Cortex of kidney (tissue), 1 donor: ENCODE measurements around the gene NDUFAF8.

ENCODE experiments used
- DNase-seq: peaks from one replicate; lab custom pipeline; 2025; lab: John Stamatoyannopoulos, UW

NDUFAF8 gene

GRCh38 chr17:81274471-81274855 is 35.3 kb downstream of the NDUFAF8 start:
- no peak for DNase-seq

DNA sequence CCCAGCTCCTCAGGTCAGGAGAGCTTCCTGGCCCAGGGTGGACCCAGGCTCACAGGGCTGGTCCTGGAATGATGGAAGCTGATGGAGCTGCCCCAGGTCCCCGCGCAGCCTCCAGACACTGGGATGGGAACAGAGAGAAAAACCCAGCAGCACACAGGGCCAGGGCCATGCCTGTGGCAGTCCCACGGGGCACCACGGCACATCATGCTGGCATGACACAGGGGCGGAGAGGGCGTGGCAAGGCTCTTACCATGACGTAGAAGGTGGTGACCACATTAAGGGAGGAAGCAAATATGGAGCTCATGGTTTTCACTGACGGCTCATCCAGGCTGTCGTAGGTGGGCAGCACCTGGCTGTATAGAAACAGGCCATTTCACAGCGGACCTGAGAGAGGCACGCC is 37.7 kb downstream of the NDUFAF8 start:
- no peak for DNase-seq

DNA sequence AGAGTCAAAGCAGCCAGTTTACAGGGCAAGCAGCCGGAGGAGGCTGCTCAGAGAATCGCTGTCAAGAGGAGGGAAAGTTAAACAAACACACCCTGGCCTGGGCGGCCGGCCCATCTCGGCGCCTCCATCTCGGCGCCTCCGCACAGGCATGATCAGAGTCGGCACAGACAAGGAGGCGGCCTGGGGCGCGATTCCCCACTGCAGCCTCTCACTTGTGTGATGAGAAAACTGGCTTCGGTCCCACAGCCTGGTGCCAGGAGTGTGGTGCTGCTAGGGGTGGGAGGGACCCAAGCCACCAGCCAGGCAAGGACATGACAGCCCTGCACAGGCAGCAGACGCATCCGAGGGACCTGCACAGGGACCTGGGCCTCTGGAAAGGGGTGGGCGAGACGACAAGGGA is 38.3 kb downstream of the NDUFAF8 start:
- DNase-seq: no peak

DNA sequence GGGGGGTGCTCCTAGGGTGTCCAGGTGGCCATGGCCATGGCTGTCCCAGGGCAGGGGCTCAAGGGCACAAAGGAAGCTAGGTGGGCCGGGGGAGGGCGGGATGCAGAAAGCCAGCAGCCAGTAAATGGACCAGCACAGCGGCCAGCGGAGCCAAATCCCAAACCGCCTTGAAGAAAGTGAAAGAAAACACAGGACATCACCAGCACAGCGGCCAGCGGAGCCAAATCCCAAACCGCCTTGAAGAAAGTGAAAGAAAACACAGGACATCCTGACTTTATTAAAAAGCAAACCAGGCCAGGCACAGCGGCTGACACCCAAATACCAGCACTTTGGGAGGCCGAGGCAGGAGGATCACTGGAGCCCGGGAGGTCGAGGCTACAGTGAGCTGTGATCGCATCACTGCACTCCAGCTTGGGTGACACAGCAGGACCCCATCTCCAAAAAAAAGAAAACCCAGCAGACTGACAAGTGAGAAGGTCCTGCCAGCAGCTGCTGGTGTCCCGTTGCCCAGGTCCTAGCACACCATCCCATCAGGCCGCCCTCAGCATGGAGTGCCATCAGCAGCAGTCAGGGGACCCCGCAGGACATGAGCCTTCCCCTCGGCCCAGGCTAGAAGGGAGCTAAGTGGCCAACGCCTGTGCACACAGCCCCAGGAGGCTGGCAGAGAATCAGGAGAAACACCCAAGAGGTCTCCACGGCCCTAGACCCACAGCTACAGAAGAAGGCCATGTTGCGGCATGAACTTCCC is 39.0 kb downstream of the NDUFAF8 start:
- DNase-seq: no peak

DNA sequence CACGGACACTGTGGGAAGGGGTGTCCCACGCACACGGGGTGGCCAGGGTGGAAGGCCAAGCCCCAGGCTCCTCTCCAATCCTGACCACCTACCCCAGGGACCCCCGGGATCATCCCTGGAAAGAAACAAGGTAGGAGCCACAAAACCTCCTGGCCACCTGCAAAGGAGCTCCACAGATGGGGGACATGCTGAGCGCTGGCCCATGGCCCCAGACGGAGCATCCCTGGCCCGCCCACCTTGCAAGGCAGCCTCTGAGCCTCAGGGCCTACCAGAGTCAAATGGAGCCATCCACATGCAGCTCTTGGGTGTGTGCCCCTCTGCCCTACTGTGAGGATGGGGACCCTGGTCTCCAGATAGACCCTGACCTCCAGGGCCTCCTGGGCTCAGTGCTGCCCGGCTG is 39.7 kb downstream of the NDUFAF8 start:
- no peak for DNase-seq

- no peak for DNase-seq
These were observed 40.5 kb downstream of the NDUFAF8 start for GRCh38 chr17:81279278-81280275.

GRCh38 chr17:81280571-81280970 is 41.5 kb downstream of the NDUFAF8 start:
- DNase-seq: no peak

- no peak for DNase-seq
These were observed 43.0 kb downstream of the NDUFAF8 start for GRCh38 chr17:81282141-81282540.

GRCh38 chr17:81282876-81283275 is 43.8 kb downstream of the NDUFAF8 start:
- DNase-seq: no peak

DNA sequence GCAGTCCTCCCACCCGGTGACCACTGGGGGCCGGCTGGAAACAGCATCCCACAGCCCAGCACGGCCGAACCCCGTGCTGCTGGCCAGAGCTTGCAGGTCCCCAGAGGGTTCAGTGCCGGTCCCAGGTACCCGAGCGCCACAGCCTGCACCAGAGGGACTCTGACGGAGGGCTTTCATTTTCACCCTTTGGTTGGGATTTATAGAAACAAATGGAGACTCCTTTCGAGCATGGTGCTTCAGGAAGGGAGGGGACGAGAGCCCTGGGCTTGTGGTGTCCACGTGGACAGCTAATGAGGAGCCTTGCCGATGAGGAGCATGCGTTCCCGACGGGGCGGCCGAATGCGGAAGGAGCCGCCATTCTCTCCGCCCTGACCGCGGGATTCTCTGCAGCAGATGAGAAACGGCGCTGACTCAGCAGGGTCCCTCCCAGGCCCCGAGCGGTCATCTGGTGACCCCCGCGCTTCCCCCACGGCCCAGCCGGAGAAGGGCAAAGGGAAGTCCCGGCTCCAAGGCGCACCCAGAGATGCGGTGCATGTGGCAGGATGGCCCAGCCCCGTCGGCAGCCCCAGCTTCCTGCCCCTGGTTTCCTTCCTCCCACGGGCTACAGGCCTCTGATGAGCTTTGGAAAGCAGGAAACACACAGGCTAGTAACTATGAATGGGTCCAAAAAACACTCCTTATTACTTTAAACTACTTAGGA is 46.2 kb downstream of the NDUFAF8 start:
- no peak for DNase-seq

- DNase-seq: no peak
These were observed 46.8 kb downstream of the NDUFAF8 start for GRCh38 chr17:81285894-81286293.

DNA sequence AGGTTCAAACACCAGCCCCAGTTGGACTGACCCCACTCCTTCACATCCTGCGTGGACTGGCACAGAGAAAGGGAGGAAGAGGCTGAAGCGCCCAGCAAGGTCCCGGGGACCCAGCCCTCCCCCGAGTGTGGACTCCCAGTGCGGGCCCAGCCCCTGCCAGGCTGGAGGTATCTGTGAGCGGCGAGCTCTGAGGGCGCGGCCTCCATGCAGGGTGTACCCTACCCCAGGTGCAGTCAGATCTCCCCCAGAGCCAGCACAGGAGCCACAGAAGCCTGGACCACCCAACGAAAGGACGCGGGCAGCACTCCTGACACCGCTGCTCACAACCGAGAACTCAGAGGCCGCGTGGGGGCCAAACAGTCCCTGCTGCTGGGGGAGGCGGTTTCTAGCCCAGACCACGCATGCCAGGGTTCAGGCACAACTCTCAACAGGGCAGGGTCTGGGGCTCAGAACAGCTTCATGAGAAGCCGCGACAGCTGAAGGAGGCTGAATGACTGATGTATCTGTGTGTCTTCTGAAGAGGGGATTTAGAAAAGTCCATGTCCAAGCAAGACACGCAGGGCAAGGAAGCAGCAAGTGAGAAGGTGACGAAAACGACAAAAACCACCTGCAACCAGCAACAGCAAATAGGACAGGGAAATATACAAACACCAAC is 47.5 kb downstream of the NDUFAF8 start:
- no peak for DNase-seq

GRCh38 chr17:81287152-81287551 is 48.0 kb downstream of the NDUFAF8 start:
- no peak for DNase-seq

DNA sequence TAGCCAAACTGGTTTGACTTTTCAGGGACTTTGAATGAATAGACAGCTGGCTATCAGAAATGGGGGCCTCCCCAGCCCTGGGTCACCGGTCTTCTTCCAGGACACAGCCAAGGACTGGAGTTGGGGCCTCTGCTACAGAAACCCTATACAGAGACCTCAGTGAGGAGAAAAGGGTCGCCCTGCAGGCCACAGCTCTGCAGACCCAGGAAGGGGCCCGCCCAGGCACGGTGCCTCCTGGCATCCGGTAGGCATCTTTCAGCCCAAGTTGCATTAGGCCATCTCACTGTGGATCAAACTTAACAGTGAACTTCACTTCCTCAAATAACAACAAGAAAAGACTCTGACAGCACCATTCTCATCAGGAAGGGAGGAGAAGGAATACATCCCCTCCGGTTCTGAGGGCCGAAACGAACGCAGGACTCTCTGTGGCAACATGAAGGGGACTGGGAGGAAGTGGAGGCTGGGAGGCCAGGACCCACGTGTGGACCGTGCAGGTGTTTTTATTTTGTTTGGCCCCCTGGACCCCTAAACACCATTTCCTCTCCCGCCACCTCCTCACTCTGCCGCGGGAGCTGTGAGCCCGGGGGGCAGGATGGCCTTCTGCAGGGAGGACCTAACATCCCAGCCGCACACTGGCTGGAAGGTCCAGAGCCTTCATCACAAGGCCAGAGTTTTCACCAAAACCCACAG is 48.8 kb downstream of the NDUFAF8 start:
- DNase-seq: no peak

DNA sequence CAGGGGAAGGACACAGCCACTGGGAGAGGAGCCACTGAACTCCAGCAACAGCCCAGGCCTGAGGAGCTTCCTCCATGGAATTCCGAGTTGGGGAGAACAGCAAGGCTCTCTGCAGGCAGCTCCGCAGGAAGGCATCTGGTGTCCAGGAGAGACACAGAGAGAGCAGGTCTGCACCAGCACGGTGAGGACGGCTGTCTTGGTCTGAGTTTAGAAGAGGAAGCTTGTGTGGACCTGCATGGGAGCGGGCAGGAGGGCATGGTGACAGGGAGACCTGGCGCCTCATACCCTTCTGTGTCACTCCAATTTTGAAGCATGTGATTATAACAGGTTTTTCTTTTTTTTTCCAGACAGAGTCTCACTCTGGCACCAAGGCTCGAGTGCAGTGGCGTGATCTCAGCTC is 49.6 kb downstream of the NDUFAF8 start:
- no peak for DNase-seq

- no peak for DNase-seq
These were observed 50.5 kb downstream of the NDUFAF8 start for GRCh38 chr17:81289627-81290026.

DNA sequence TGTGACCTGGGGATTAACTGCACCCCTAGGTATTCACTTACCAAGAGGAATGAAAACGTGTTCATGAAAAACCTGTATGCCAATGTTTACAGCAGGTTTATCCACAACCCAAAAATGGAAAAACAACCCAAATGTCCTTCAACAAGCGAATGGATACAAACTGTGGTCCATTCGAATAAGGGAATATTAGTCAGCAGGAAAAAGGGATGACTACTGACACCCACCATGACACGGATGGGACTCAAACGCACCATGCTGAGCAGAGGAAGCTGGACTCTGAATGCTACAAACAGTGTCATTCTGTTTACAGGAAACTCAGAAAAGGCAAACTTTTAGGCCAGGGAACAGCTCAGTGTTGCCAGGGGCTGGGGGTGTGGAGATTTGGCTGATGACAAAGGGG is 51.1 kb downstream of the NDUFAF8 start:
- DNase-seq: no peak
